HCT116 (cell line): ENCODE measurements around the gene GRIK4. TPM values are rescaled to one million over a fixed set of nuclear protein-coding genes. Genes with fewer than 3 reads are reported as not detected.

Experiments
- ATAC-seq: fragments of 200-7000 bp; cut with Tn5 transposase; 2 replicates; pipeline ENCODE4 v1.9.1; 2020; ENCODE audit warnings: mild to moderate bottlenecking, moderate library complexity
- BruUV-seq: library from RNA; stranded (reverse); fragments of 400-500 nt; replicated peaks from 2 replicates; lab custom pipeline; 2021; lab: Mats Ljungman, UMichigan
- CTCF ChIA-PET: fragments of 300-600 bp; sonication (Branson Sonifier 250); formaldehyde crosslinking; loops from one replicate; lab custom pipeline; 2021; ENCODE audit warnings: antibody characterized with exemption; lab: Charles Lee
- POLR2A ChIA-PET: fragments of 300-600, 350-600 bp; sonication (Branson Sonifier 250); formaldehyde crosslinking; loops from one replicate; lab custom pipeline; 2021; ENCODE audit warnings: antibody characterized with exemption; lab: Charles Lee
- RAD21 ChIA-PET, 2 experiments: fragments of 300-600 bp; sonication (Branson Sonifier 250); formaldehyde crosslinking; loops; one replicate each; lab custom pipeline; 2023; ENCODE audit warnings: low total read pairs in 2 of 2; ENCODE audit not compliant: uncharacterized antibody in 2 of 2, unreplicated experiment in 2 of 2, low non-redundant PET in 1 of 2; lab: Charles Lee
- DNase-seq: peaks from one replicate; pipeline ENCODE4 v3.0.0-alpha.2; 2010; ENCODE audit warnings: low read depth, low spot score
- H2AFZ ChIP-seq: fragments of 200-600 bp; shearing (Covaris generic), sonication (generic); 2 replicates; pipeline ENCODE4 v1.6.1; 2017; ENCODE audit warnings: low read depth, mixed run types, mixed read lengths, antibody characterized with exemption, low read length; ENCODE audit not compliant: poor library complexity, severe bottlenecking
- H3K27ac ChIP-seq: 2 replicates; pipeline ENCODE4 v1.5.1; 2012; ENCODE audit warnings: low read depth, low read length
- H3K27me3 ChIP-seq: fragments of 200-600 bp; sonication (generic); 2 replicates; pipeline ENCODE4 v1.6.1; 2016; ENCODE audit warnings: mixed run types, low read length, mixed read lengths; ENCODE audit not compliant: insufficient read depth
- H3K36me3 ChIP-seq, 2 experiments: fragments of 200-500 bp in 1 of 2; fragments of 200-600 bp in 1 of 2; sonication (Bioruptor generic) in 1 of 2; sonication (generic) in 1 of 2; 2 replicates each; pipeline versions ENCODE4 v1.5.1 to v1.6.1; 2014 to 2016; ENCODE audit warnings: low read length in 2 of 2, inconsistent platforms in 1 of 2, mixed read lengths in 1 of 2, mixed run types in 1 of 2; ENCODE audit not compliant: insufficient read depth in 2 of 2, control insufficient read depth in 1 of 2
- H3K4me1 ChIP-seq, 2 experiments: fragments of 200-600 bp in 1 of 2; sonication (generic) in 1 of 2; 2 replicates each; pipeline versions ENCODE4 v1.5.1 to v1.6.1; 2012 to 2017; ENCODE audit warnings: low read length in 2 of 2, inconsistent platforms in 1 of 2, mild to moderate bottlenecking in 1 of 2, mixed read lengths in 1 of 2, mixed run types in 1 of 2, moderate library complexity in 1 of 2; ENCODE audit not compliant: insufficient read depth in 2 of 2, control insufficient read depth in 1 of 2
- H3K4me2 ChIP-seq: fragments of 200-600 bp; sonication (generic); 2 replicates; pipeline ENCODE4 v1.6.1; 2017; ENCODE audit warnings: mixed run types, low read length, mixed read lengths
- H3K4me3 ChIP-seq, 2 experiments: fragments of 200-600 bp in 1 of 2; sonication (generic) in 1 of 2; replicated peaks in 1 of 2; 2 replicates each; pipeline ENCODE4 v1.5.1; 2011 to 2016; ENCODE audit warnings: low read length in 2 of 2, control low read depth in 1 of 2, low read depth in 1 of 2, mild to moderate bottlenecking in 1 of 2, mixed read lengths in 1 of 2, mixed run types in 1 of 2
- H3K79me2 ChIP-seq: fragments of 200-600 bp; sonication (generic); 2 replicates; pipeline ENCODE4 v1.6.1; 2017; ENCODE audit warnings: mild to moderate bottlenecking, mixed run types, low read length, moderate library complexity, mixed read lengths; ENCODE audit not compliant: insufficient read depth
- H3K9ac ChIP-seq: fragments of 200-600 bp; sonication (generic); 2 replicates; pipeline ENCODE4 v1.6.1; 2016; ENCODE audit warnings: low read length, mixed read lengths
- H3K9me2 ChIP-seq: fragments of 200-600 bp; sonication (generic), shearing (Covaris generic); 2 replicates; pipeline ENCODE4 v1.6.1; 2017; ENCODE audit warnings: mixed run types, mild to moderate bottlenecking, moderate library complexity; ENCODE audit not compliant: insufficient read depth
- H3K9me3 ChIP-seq, 2 experiments: fragments of 200-500 bp in 1 of 2; fragments of 200-600 bp in 1 of 2; sonication (Bioruptor generic) in 1 of 2; sonication (generic) in 1 of 2; 2 replicates each; pipeline ENCODE4 v1.6.1; 2014 to 2017; ENCODE audit warnings: low read length in 2 of 2, mixed read lengths in 2 of 2, inconsistent platforms in 1 of 2, low read depth in 1 of 2, mild to moderate bottlenecking in 1 of 2, mixed run types in 1 of 2, moderate library complexity in 1 of 2; ENCODE audit not compliant: control insufficient read depth in 1 of 2, insufficient read depth in 1 of 2
- H4K20me1 ChIP-seq: fragments of 200-600 bp; sonication (generic), shearing (Covaris generic); 2 replicates; pipeline ENCODE4 v1.6.1; 2017; ENCODE audit warnings: mixed run types, mild to moderate bottlenecking, moderate library complexity; ENCODE audit not compliant: insufficient read depth
- ATF3 ChIP-seq: IDR thresholded peaks from 2 replicates; pipeline ENCODE4 v1.6.1; 2012
- CBX3 ChIP-seq: IDR thresholded peaks from 2 replicates; pipeline ENCODE4 v1.6.1; 2012; ENCODE audit warnings: low read depth
- CEBPB ChIP-seq: IDR thresholded peaks from 2 replicates; pipeline ENCODE4 v1.6.1; 2012; ENCODE audit warnings: low read depth
- CTCF ChIP-seq, 3 experiments: fragments of 200-600 bp in 1 of 3; sonication (generic) in 1 of 3; IDR thresholded peaks in 2 of 3; conservative IDR thresholded peaks in 1 of 3; 2 replicates each; pipeline ENCODE4 v1.5.1; 2012 to 2017; ENCODE audit warnings: low read depth in 2 of 3, low read length in 2 of 3, antibody characterized with exemption in 1 of 3, borderline replicate concordance in 1 of 3, control low read depth in 1 of 3, mild to moderate bottlenecking in 1 of 3, mixed read lengths in 1 of 3, mixed run types in 1 of 3, moderate library complexity in 1 of 3; ENCODE audit not compliant: insufficient read depth in 1 of 3
- ELF1 ChIP-seq: IDR thresholded peaks from 2 replicates; pipeline ENCODE4 v1.6.1; 2012; ENCODE audit warnings: low read depth, borderline replicate concordance
- EZH2 ChIP-seq: fragments of 200-600 bp; sonication (generic); IDR thresholded peaks from 2 replicates; pipeline ENCODE4 v1.6.1; 2017; ENCODE audit warnings: antibody characterized with exemption, mixed run types
- POLR2A ChIP-seq: IDR thresholded peaks from 2 replicates; pipeline ENCODE4 v1.7.0; 2011; ENCODE audit warnings: borderline replicate concordance; ENCODE audit not compliant: insufficient read depth, insufficient read length; ENCODE audit errors: extremely low read depth
- POLR2AphosphoS5 ChIP-seq: IDR thresholded peaks from 2 replicates; pipeline ENCODE4 v1.6.1; 2011; ENCODE audit warnings: mild to moderate bottlenecking, low read depth, low read length, moderate library complexity
- RAD21 ChIP-seq: IDR thresholded peaks from 2 replicates; pipeline ENCODE4 v1.6.1; 2012; ENCODE audit warnings: low read depth, mild to moderate bottlenecking
- REST ChIP-seq: IDR thresholded peaks from 2 replicates; pipeline ENCODE4 v1.6.1; 2012; ENCODE audit warnings: low read depth
- SIN3A ChIP-seq: IDR thresholded peaks from 2 replicates; pipeline ENCODE4 v1.6.1; 2012; ENCODE audit warnings: low read depth
- SP1 ChIP-seq: IDR thresholded peaks from 2 replicates; pipeline ENCODE4 v1.6.1; 2012; ENCODE audit warnings: low read depth
- SRF ChIP-seq: IDR thresholded peaks from 2 replicates; pipeline ENCODE4 v1.6.1; 2012; ENCODE audit warnings: low read depth
- TCF7L2 ChIP-seq: IDR thresholded peaks from 2 replicates; pipeline ENCODE4 v1.7.0; 2011; ENCODE audit warnings: borderline replicate concordance, inconsistent platforms; ENCODE audit not compliant: insufficient read depth, insufficient read length; ENCODE audit errors: extremely low read depth
- ZFX ChIP-seq: fragments of 450-650 bp; IDR thresholded peaks from 2 replicates; pipeline ENCODE4 v1.6.1; 2017
- intact Hi-C: fragments of 100-400 bp; cut with micrococcal nuclease; formaldehyde crosslinking; loops from 2 replicates; pipeline ENCODE4 v1.10.0; 2022
- total RNA-seq: library from RNA; stranded (reverse); gene quantifications from one replicate; pipeline ENCODE4 v1.2.1, GENCODE V29; 2021; ENCODE audit not compliant: unreplicated experiment
- TF ChIP-seq, protein P1 (sequence below): IDR thresholded peaks from 2 replicates; pipeline ENCODE4 v1.6.1; 2011; ENCODE audit warnings: mild to moderate bottlenecking, low read length, moderate library complexity; ENCODE audit not compliant: insufficient replicate concordance; ENCODE audit errors: extremely low read depth
- TF ChIP-seq, protein P2 (sequence below): IDR thresholded peaks from 2 replicates; pipeline ENCODE4 v1.6.1; 2012

GRIK4 gene
- total RNA-seq, 1 experiment from 2014 or later = 0.52 TPM

DNA sequence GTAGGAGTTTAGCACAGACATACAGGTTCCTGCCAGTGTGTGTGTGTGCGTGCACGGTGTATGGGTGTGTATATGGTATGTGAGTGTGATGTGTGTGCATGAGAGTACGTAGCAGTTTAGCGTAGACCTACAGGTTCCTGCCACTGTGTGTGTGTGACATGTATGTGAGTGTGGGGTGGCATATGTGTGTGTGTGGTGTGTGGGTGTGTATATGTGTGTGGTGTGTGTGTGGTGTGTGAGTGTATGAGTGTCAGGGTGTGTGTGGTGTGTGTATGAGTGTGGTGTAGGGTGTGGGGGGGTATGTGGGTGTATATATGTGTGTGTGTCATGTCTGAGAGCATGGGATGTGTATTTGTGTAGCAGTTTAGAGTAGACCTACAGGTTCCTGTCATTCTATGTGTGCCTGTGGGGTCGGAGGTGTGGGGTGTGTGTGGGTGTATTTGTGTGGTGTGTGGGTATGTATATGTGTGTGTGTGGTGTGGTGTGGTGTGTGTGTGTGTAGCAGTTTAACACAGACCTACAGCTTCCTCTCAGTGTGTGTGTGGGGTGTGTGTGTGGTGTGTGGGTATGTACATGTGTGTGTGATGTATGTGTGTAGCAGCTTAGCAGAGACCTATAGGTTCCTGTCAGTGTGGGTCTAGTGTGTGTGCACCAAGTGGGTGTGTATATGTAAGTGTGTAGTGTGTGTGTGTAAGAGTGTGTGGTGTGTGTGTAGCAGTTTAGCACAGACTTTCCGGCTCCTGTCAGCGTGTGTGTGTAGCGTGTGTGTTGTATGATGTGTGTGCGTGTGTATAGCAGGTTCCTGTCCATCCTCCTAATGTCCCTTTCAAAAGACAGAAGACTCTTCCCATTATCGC, 480.5 kb downstream of the GRIK4 start:
- ChIA-PET CTCF (interaction anchor here (0.9 kb wide), 1 partner anchor 22 kb away, joined by 3 read pairs; no protein-coding TSS in a partner anchor), POLR2A (no interaction called here), RAD21 (no interaction called here)
- no peaks in the 10 kb centered on the region for H3K36me3 ChIP-seq
- no peak for TF ChIP-seq POLR2AphosphoS5
- no peak for TF ChIP-seq TCF7L2
- TF ChIP-seq ELF1 = no peak
- no peak for TF ChIP-seq CTCF (IDR thresholded peaks at IDR 0.05 in 2 of 3, conservative IDR thresholded peaks at IDR 0.05 in 1 of 3; ENCODE audit: borderline replicate concordance in 1 of 3, insufficient read depth in 1 of 3, low read depth in 2 of 3, low read length in 2 of 3)
- TF ChIP-seq ZFX = no peak
- TF ChIP-seq CBX3 = no peak
- no peak for TF ChIP-seq EZH2
- no peak for TF ChIP-seq SP1
- TF ChIP-seq RAD21 = no peak
- no peak for TF ChIP-seq SIN3A
- TF ChIP-seq SRF = no peak
- TF ChIP-seq CEBPB = no peak
- TF ChIP-seq, protein P1, sequence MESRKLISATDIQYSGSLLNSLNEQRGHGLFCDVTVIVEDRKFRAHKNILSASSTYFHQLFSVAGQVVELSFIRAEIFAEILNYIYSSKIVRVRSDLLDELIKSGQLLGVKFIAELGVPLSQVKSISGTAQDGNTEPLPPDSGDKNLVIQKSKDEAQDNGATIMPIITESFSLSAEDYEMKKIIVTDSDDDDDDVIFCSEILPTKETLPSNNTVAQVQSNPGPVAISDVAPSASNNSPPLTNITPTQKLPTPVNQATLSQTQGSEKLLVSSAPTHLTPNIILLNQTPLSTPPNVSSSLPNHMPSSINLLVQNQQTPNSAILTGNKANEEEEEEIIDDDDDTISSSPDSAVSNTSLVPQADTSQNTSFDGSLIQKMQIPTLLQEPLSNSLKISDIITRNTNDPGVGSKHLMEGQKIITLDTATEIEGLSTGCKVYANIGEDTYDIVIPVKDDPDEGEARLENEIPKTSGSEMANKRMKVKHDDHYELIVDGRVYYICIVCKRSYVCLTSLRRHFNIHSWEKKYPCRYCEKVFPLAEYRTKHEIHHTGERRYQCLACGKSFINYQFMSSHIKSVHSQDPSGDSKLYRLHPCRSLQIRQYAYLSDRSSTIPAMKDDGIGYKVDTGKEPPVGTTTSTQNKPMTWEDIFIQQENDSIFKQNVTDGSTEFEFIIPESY = no peak
- TF ChIP-seq POLR2A = no peak
- no peak for TF ChIP-seq ATF3
- no peak for TF ChIP-seq REST
- TF ChIP-seq, protein P2, sequence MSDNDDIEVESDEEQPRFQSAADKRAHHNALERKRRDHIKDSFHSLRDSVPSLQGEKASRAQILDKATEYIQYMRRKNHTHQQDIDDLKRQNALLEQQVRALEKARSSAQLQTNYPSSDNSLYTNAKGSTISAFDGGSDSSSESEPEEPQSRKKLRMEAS = no peak
- BruUV-seq = no TSS peak
- H3K9ac ChIP-seq = no peak overlapping the region
- H4K20me1 ChIP-seq = no peaks in the 10 kb centered on the region
- intact Hi-C loops = no loop called here
- no peak for ATAC-seq
- H3K4me3 ChIP-seq = no peak overlapping the region
- H3K4me1 ChIP-seq = no peaks in the 10 kb centered on the region
- no peak overlapping the region for H3K4me2 ChIP-seq
- H3K9me3 ChIP-seq = no peaks in the 10 kb centered on the region
- H3K27ac ChIP-seq = no peak overlapping the region
- H3K27me3 ChIP-seq = peaks cover 52% of the 10 kb centered on the region
- no peaks in the 10 kb centered on the region for H3K79me2 ChIP-seq
- no peak overlapping the region for H2AFZ ChIP-seq
- DNase-seq = no peak
- H3K9me2 ChIP-seq = no peaks in the 10 kb centered on the region
